Panc1 (cell line): ENCODE measurements around the gene RBBP5.

ENCODE experiments used
- CTCF ChIP-seq: fragments of 450-650 bp; IDR thresholded peaks from 2 replicates; pipeline ENCODE4 v1.5.1; 2017; ENCODE audit warnings: mild to moderate bottlenecking
- REST ChIP-seq, 2 experiments: IDR thresholded peaks; 2 replicates each; pipeline ENCODE4 v1.6.1; 2011 to 2012; ENCODE audit warnings: low read depth in 2 of 2, control low read depth in 1 of 2, low read length in 1 of 2, mild to moderate bottlenecking in 1 of 2, moderate library complexity in 1 of 2; ENCODE audit not compliant: insufficient read depth in 1 of 2

- TF ChIP-seq CTCF = no peak
- no peak for TF ChIP-seq REST (IDR thresholded peaks at IDR 0.05; ENCODE audit: insufficient read depth in 1 of 2, low read depth in 2 of 2, low read length in 1 of 2)
Observed at GRCh38 chr1:205072881-205073280, 48.9 kb downstream of the RBBP5 start.
